ENCODE measurements around the gene FLNA. TPM values are rescaled to one million over a fixed set of nuclear protein-coding genes. Genes with fewer than 3 reads are reported as not detected.

Gene FLNA
- polyA plus RNA-seq, 1 experiment, result 605 TPM

GRCh38 chrX:154329294-154329693 is 45.1 kb downstream of the FLNA start:
- Histone ChIP-seq H3K27ac (ENCODE audit: low read depth, low read length) (no peak overlapping the region), H3K9me3 (ENCODE audit: control insufficient read depth, insufficient read depth, low read length) (no peaks in the 10 kb centered on the region), H3K4me3 (ENCODE audit: low read depth, low read length) (no peak overlapping the region), H3K27me3 (ENCODE audit: control insufficient read depth, insufficient read depth, low read length) (peaks cover 27% of the 10 kb centered on the region)
- no peak for TF ChIP-seq CTCF (IDR thresholded peaks at IDR 0.05; ENCODE audit: low read depth, low read length)
- DNase-seq (ENCODE audit: low read depth, low spot score), result no peak
- ChIA-PET POLR2A (no interaction called here), CTCF (no interaction called here)

DNA sequence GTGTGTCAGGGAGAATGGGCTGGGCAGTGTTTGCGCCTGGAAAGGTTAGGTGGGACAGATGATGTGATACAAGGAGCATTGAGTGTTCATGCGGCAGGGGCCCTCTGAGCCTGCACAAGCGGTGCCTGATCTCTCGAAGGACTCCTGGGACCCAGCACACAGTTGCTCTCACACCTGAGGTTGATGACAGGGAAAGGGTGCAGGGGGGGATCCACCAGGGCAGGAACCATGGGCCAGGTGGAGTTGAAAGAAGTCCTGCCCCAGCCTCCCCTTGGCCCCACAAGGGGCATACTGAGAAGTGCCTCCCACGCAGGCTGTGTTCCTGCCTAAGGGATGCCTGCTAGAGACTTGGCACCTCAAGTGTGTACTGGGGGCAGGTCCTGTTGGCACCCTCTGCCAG is 45.8 kb downstream of the FLNA start:
- DNase-seq (ENCODE audit: low read depth, low spot score), result no peak
- Histone ChIP-seq H3K27ac (ENCODE audit: low read depth, low read length) (no peak overlapping the region), H3K27me3 (ENCODE audit: control insufficient read depth, insufficient read depth, low read length) (peaks cover 32% of the 10 kb centered on the region), H3K9me3 (ENCODE audit: control insufficient read depth, insufficient read depth, low read length) (no peaks in the 10 kb centered on the region), H3K4me3 (ENCODE audit: low read depth, low read length) (no peak overlapping the region)
- CTCF ChIA-PET, result no interaction called here
- TF ChIP-seq CTCF (IDR thresholded peaks at IDR 0.05; ENCODE audit: low read depth, low read length), result no peak
- POLR2A ChIA-PET, result no interaction called here

DNA sequence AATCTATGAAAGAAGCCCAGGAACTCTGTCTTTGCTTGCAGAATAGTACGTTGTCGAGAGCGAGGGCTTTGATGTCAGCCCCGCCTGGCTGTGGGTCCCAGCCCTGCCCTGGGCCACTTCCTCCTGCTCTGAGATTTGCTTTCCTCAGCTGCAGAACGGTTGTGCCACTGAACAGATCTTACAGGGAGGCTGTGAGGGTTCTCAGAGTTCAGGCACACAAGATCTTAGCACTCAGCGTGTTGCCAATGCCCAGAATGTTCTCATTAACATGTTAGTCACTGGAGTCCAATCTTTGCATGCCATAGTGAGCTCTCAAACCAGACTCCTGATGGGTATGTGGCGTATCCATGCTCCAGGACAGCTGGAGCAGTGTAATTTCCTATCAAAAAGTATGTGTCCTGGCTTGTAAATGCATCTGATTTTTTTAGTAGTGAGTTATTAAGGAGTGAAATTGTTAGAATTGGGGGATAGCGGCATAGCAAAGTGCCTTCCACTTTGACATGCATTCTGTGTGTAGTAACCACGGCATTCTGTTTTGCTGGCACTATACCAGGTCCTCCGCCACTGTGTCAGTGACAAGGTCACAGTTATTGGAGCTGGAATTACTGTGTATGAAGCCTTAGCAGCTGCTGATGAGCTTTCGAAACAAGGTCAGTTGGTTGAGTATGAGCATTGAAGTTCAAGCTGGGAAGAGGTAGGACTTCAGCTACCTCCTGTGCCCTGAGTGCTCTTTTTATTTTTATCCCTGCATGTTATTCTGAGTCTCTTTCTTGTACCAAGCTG is 47.2 kb downstream of the FLNA start:
- H3K27me3 ChIP-seq (ENCODE audit: control insufficient read depth, insufficient read depth, low read length), result peaks cover 38% of the 10 kb centered on the region
- no peak for DNase-seq (ENCODE audit: low read depth, low spot score)
- H3K27ac ChIP-seq (ENCODE audit: low read depth, low read length), result no peak overlapping the region
- no peaks in the 10 kb centered on the region for H3K9me3 ChIP-seq (ENCODE audit: control insufficient read depth, insufficient read depth, low read length)
- no peak overlapping the region for H3K4me3 ChIP-seq (ENCODE audit: low read depth, low read length)
- TF ChIP-seq CTCF (IDR thresholded peaks at IDR 0.05; ENCODE audit: low read depth, low read length), result no peak
- ChIA-PET POLR2A (interaction anchor here (0.6 kb wide), 1 partner anchor 234 kb away, joined by 3 read pairs; no protein-coding TSS in a partner anchor), CTCF (interaction anchor here (1.3 kb wide), 1 partner anchor 9 kb away, joined by 4 read pairs; no protein-coding TSS in a partner anchor)

GRCh38 chrX:154325541-154325940 is 48.9 kb downstream of the FLNA start:
- H3K27me3 ChIP-seq (ENCODE audit: control insufficient read depth, insufficient read depth, low read length), result peaks cover 42% of the 10 kb centered on the region
- H3K4me3 ChIP-seq (ENCODE audit: low read depth, low read length), result no peak overlapping the region
- POLR2A ChIA-PET, result no interaction called here
- TF ChIP-seq CTCF (IDR thresholded peaks at IDR 0.05; ENCODE audit: low read depth, low read length), result no peak
- H3K27ac ChIP-seq (ENCODE audit: low read depth, low read length), result no peak overlapping the region
- no peaks in the 10 kb centered on the region for H3K9me3 ChIP-seq (ENCODE audit: control insufficient read depth, insufficient read depth, low read length)
- no peak for DNase-seq (ENCODE audit: low read depth, low spot score)
- CTCF ChIA-PET, result no interaction called here

DNA sequence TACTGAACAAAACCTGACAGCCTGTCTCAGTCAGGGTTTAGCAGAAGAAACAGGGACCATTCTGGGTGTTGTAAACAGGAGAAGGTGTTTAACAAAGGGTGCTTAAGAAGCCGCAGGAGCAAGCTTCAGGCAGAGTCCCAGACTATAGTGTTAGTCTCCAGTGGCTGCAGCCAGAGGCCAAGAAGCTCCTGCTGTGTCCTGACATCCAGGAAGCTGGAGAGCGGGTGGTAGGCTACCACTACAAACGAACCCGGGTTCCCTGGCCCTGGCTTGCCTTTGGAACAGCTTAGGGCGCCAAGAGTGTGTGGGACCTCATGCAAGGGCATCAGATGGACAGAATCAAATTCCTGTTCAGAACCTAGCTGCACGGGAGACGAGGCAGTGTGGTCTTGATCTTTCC is 50.9 kb downstream of the FLNA start:
- Histone ChIP-seq H3K27ac (ENCODE audit: low read depth, low read length) (no peak overlapping the region), H3K27me3 (ENCODE audit: control insufficient read depth, insufficient read depth, low read length) (peaks cover 37% of the 10 kb centered on the region), H3K4me3 (ENCODE audit: low read depth, low read length) (no peak overlapping the region), H3K9me3 (ENCODE audit: control insufficient read depth, insufficient read depth, low read length) (no peaks in the 10 kb centered on the region)
- TF ChIP-seq CTCF (IDR thresholded peaks at IDR 0.05; ENCODE audit: low read depth, low read length), result no peak
- DNase-seq (ENCODE audit: low read depth, low spot score), result no peak
- ChIA-PET POLR2A (no interaction called here), CTCF (interaction anchor here (1.5 kb wide), 1 partner anchor 15 kb away, joined by 3 read pairs; no protein-coding TSS in a partner anchor)
